SKM-1 treated with dmso at 0.1 percent for 144 hours (cell line): ENCODE results near the gene VMAC.
A peak's percentile ranks its signal among the peaks of the same experiment; 100 is the strongest.

Experiments used
- DNase-seq: peaks from one replicate; lab custom pipeline; 2025; ENCODE audit not compliant: unreplicated experiment; lab: John Stamatoyannopoulos, UW

VMAC gene

GRCh38 chr19:5927441-5927821 is 22.8 kb downstream of the VMAC start:
- no peak for DNase-seq

GRCh38 chr19:5929179-5929578 is 24.5 kb downstream of the VMAC start:
- no peak for DNase-seq

- no peak for DNase-seq
These were observed 25.0 kb downstream of the VMAC start for GRCh38 chr19:5929625-5930024.

- no peak for DNase-seq
These were observed 26.6 kb downstream of the VMAC start for GRCh38 chr19:5931251-5931650.

- DNase-seq = no peak
These were observed 27.5 kb downstream of the VMAC start for GRCh38 chr19:5932146-5932545.

- no peak for DNase-seq
These were observed 28.1 kb downstream of the VMAC start for GRCh38 chr19:5932609-5933262.

GRCh38 chr19:5933391-5934068 is 28.9 kb downstream of the VMAC start:
- no peak for DNase-seq

GRCh38 chr19:5934069-5934401 is 29.4 kb downstream of the VMAC start:
- DNase-seq = no peak

GRCh38 chr19:5934774-5935472 is 30.3 kb downstream of the VMAC start:
- no peak for DNase-seq

GRCh38 chr19:5935473-5936291 is 31.0 kb downstream of the VMAC start:
- DNase-seq = no peak

- no peak for DNase-seq
These were observed 31.6 kb downstream of the VMAC start for GRCh38 chr19:5936292-5936592.

- DNase-seq = no peak
These were observed 32.9 kb downstream of the VMAC start for GRCh38 chr19:5937550-5937949.

GRCh38 chr19:5940260-5941208 is 35.9 kb downstream of the VMAC start:
- no peak for DNase-seq

GRCh38 chr19:5941673-5942072 is 37.0 kb downstream of the VMAC start:
- DNase-seq = no peak

GRCh38 chr19:5943045-5943444 is 38.4 kb downstream of the VMAC start:
- no peak for DNase-seq

GRCh38 chr19:5943623-5944022 is 39.0 kb downstream of the VMAC start:
- no peak for DNase-seq

GRCh38 chr19:5947435-5947834 is 42.8 kb downstream of the VMAC start:
- DNase-seq = peak; percentile 11

- no peak for DNase-seq
These were observed 44.3 kb downstream of the VMAC start for GRCh38 chr19:5948752-5949564.

- no peak for DNase-seq
These were observed 45.2 kb downstream of the VMAC start for GRCh38 chr19:5949792-5950305.

GRCh38 chr19:5950741-5951140 is 46.1 kb downstream of the VMAC start:
- DNase-seq = no peak
